Esophagus squamous epithelium (tissue), 5 donors: ENCODE results near the gene N4BP2. TPM values are rescaled to one million over a fixed set of nuclear protein-coding genes. Genes with fewer than 3 reads are reported as not detected.

ENCODE experiments used
- DNase-seq: peaks from one replicate; lab custom pipeline; 2025; lab: John Stamatoyannopoulos, UW
- H3K27ac ChIP-seq, 4 donors: fragments of 200-600 bp; sonication (generic); one replicate each; pipeline ENCODE4 v1.5.1; 2016 to 2019; ENCODE audit warnings: mild to moderate bottlenecking in 1 of 4
- H3K27me3 ChIP-seq, 4 donors: fragments of 200-600 bp; sonication (generic); 1 replicate in 3 of 4; 2 replicates in 1 of 4; pipeline versions ENCODE4 v1.5.1 to v1.6.0; 2017 to 2021; ENCODE audit warnings: antibody characterized with exemption in 1 of 4
- H3K36me3 ChIP-seq, 3 donors: fragments of 200-600 bp; sonication (generic); one replicate each; pipeline ENCODE4 v1.5.1; 2016 to 2019
- H3K4me1 ChIP-seq, 3 donors: fragments of 200-600 bp; sonication (generic); one replicate each; pipeline ENCODE4 v1.5.1; 2017 to 2019
- H3K4me3 ChIP-seq, 4 donors: fragments of 200-600 bp; sonication (generic); 1 replicate in 3 of 4; 2 replicates in 1 of 4; pipeline ENCODE4 v1.5.1; 2016 to 2019; ENCODE audit warnings: mild to moderate bottlenecking in 2 of 4, moderate library complexity in 1 of 4
- H3K9me3 ChIP-seq, 3 donors: fragments of 200-600 bp; sonication (generic); one replicate each; pipeline ENCODE4 v1.5.1; 2016 to 2019
- POLR2A ChIP-seq, 4 donors: fragments of 450-650 bp; IDR thresholded peaks; one replicate each; pipeline ENCODE4 v1.6.1; 2017; ENCODE audit warnings: antibody characterized with exemption in 4 of 4, mild to moderate bottlenecking in 4 of 4, moderate library complexity in 3 of 4
- WGBS, 2 donors: methylation state at CpG; one replicate each; pipeline ENCODE4 v1.1.5; 2018; 5-methylcytosine and 5-hydroxymethylcytosine counted together
- intact Hi-C: fragments of 100-400 bp; cut with DNase I; formaldehyde crosslinking; loops from one replicate; pipeline ENCODE4 v1.15.0; 2022
- total RNA-seq, 4 donors: library from RNA; depleted of rRNA; stranded (reverse); fragments of >200 nt; gene quantifications; one replicate each; pipeline ENCODE4 v1.1.0, GENCODE V29; 2016
- TF ChIP-seq, protein P1 (sequence below), 6 experiments: fragments of 450-650 bp in 4 of 6; fragments of 200-600 bp in 2 of 6; sonication (generic) in 2 of 6; IDR thresholded peaks; one replicate each; pipeline ENCODE4 v1.5.1; 2016 to 2019; ENCODE audit warnings: antibody characterized with exemption in 6 of 6, mild to moderate bottlenecking in 4 of 6, moderate library complexity in 4 of 6
- donor health status: DM: yes; HTN: yes; CAD: no.

N4BP2 gene
- total RNA-seq, 4 donors from 2014 or later, result 4.2 to 11.1 (median 6.7) TPM

GRCh38 chr4:40195182-40196177 lies 138.8 kb downstream of the N4BP2 start:
- Histone ChIP-seq H3K4me1 (no peaks in the 10 kb centered on the region), H3K36me3 (no peaks in the 10 kb centered on the region), H3K4me3 (no peak overlapping the region), H3K27ac (peak overlapping the region in 2 of 4 donors; percentile 60 to 68), H3K27me3 (no peaks in the 10 kb centered on the region), H3K9me3 (no peaks in the 10 kb centered on the region)
- WGBS, 2 donors, result 75 to 94% methylated on average over 7 to 9 of the region's 10 CpGs
- DNase-seq, result no peak
- no peak for TF ChIP-seq POLR2A (IDR thresholded peaks at IDR 0.05)
- TF ChIP-seq, protein P1, sequence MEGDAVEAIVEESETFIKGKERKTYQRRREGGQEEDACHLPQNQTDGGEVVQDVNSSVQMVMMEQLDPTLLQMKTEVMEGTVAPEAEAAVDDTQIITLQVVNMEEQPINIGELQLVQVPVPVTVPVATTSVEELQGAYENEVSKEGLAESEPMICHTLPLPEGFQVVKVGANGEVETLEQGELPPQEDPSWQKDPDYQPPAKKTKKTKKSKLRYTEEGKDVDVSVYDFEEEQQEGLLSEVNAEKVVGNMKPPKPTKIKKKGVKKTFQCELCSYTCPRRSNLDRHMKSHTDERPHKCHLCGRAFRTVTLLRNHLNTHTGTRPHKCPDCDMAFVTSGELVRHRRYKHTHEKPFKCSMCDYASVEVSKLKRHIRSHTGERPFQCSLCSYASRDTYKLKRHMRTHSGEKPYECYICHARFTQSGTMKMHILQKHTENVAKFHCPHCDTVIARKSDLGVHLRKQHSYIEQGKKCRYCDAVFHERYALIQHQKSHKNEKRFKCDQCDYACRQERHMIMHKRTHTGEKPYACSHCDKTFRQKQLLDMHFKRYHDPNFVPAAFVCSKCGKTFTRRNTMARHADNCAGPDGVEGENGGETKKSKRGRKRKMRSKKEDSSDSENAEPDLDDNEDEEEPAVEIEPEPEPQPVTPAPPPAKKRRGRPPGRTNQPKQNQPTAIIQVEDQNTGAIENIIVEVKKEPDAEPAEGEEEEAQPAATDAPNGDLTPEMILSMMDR (IDR thresholded peaks at IDR 0.05), result no peak
- intact Hi-C loops, result no loop called here

GRCh38 chr4:40196272-40196671 lies 139.6 kb downstream of the N4BP2 start:
- Histone ChIP-seq H3K27ac (peak overlapping the region in 2 of 4 donors; percentile 60 to 68), H3K4me3 (peak overlapping the region in 2 of 4 donors; percentile 31 to 49), H3K36me3 (no peaks in the 10 kb centered on the region), H3K27me3 (no peaks in the 10 kb centered on the region), H3K4me1 (no peaks in the 10 kb centered on the region), H3K9me3 (no peaks in the 10 kb centered on the region)
- intact Hi-C loops, result no loop called here
- DNase-seq, result no peak
- TF ChIP-seq POLR2A (IDR thresholded peaks at IDR 0.05), result no peak
- TF ChIP-seq, protein P1 (IDR thresholded peaks at IDR 0.05), result no peak
- 68 to 94% methylated on average over 8 of the region's 8 CpGs for WGBS, 2 donors

DNA sequence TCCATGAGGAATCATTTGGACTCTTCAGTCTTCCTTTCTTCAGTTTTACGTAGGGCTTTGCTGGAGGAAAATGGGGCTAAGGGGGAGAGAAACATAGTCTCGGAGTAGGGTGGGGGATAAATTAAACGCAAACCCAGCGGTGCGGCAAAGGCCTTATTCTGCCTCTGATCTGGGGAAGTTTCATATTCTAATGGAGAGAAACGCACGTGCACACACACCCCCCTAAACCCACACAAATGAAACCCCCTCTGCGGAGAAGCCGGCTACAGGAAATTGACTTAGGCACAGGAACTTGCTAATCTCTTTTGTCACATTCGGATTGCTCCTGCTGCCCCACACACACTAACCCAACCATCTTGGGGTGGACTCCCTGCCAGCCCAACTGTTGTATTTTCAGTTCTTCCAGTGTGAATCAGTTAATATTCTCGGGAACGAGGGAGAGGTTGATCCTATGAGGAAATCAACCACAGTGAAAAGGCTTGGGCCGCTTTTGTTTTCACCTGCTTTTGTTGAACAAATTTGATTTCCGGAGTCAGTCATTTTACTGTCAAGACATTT lies 140.2 kb downstream of the N4BP2 start, which contains the start of gene RHOH:
Gene RHOH (plus strand): TSS at position 308 of the 558 bp plus-strand sequence. CDS start 46,356 bp downstream, outside the sequence.
- DNase-seq, result no peak
- TF ChIP-seq POLR2A (IDR thresholded peaks at IDR 0.05), result peak in 2 of 4 donors; percentile 36 to 75
- TF ChIP-seq, protein P1 (IDR thresholded peaks at IDR 0.05), result no peak
- WGBS, 2 donors, result 52 to 64% methylated on average over 12 to 14 of the region's 14 CpGs
- intact Hi-C loops, result no loop called here
- H3K36me3 ChIP-seq, result no peaks in the 10 kb centered on the region
- H3K27me3 ChIP-seq, result no peaks in the 10 kb centered on the region
- H3K27ac ChIP-seq, result peak within 1 kb of the TSS; percentile 54 to 77 (median 67)
- peak within 1 kb of the TSS in 3 of 4 donors; percentile 25 to 49 (median 31) for H3K4me3 ChIP-seq
- H3K4me1 ChIP-seq, result no peaks in the 10 kb centered on the region
- H3K9me3 ChIP-seq, result no peaks in the 10 kb centered on the region

- no peaks in the 10 kb centered on the region for H3K27me3 ChIP-seq
- no peaks in the 10 kb centered on the region for H3K36me3 ChIP-seq
- peak overlapping the region; percentile 54 to 77 (median 67) for H3K27ac ChIP-seq
- no peak for DNase-seq
- no peaks in the 10 kb centered on the region for H3K9me3 ChIP-seq
- intact Hi-C loops, result no loop called here
- TF ChIP-seq, protein P1 (IDR thresholded peaks at IDR 0.05), result no peak
- peak in 1 of 4 donors; percentile 24 for TF ChIP-seq POLR2A (IDR thresholded peaks at IDR 0.05)
- H3K4me3 ChIP-seq, result peak overlapping the region in 3 of 4 donors; percentile 25 to 49 (median 31)
- no peaks in the 10 kb centered on the region for H3K4me1 ChIP-seq
- WGBS, 2 donors, result 61 to 76% methylated on average over 14 to 15 of the region's 15 CpGs
These were observed 141.4 kb downstream of the N4BP2 start for GRCh38 chr4:40197879-40198689.
